ENCODE data around the gene ULK4.

- TF ChIP-seq POLR2A (IDR thresholded peaks at IDR 0.05; ENCODE audit: extremely low read depth, insufficient read length), result no peak
- TF ChIP-seq CTCF (IDR thresholded peaks at IDR 0.05; ENCODE audit: low read depth, low read length), result no peak
- TF ChIP-seq MYC (IDR thresholded peaks at IDR 0.05; ENCODE audit: low read depth, low read length), result no peak
- no peak for TF ChIP-seq MAX (IDR thresholded peaks at IDR 0.05; ENCODE audit: low read depth, low read length)
Measured at GRCh38 chr3:41882956-41883355, 78.9 kb downstream of the ULK4 start.

Measured in NB4 (cell line).